OCI-LY1 (cell line): Measurements from ENCODE around the gene HSPE1.

ENCODE experiments used
- CTCF ChIP-seq: fragments of 200-600 bp; sonication (generic), shearing (Covaris generic); IDR thresholded peaks from 2 replicates; pipeline ENCODE4 v1.5.1; 2017; ENCODE audit warnings: mild to moderate bottlenecking, antibody characterized with exemption, low read length, moderate library complexity, mixed read lengths
- EZH2 ChIP-seq: fragments of 200-600 bp; sonication (generic), shearing (Covaris generic); IDR thresholded peaks from 2 replicates; pipeline ENCODE4 v1.8.0; 2017; ENCODE audit warnings: borderline replicate concordance, mixed run types, mild to moderate bottlenecking, antibody characterized with exemption, low read length, moderate library complexity, mixed read lengths

GRCh38 chr2:197496695-197497094 lies 3.5 kb upstream of the HSPE1 start:
- no peak for TF ChIP-seq CTCF
- TF ChIP-seq EZH2 = no peak
